Sigmoid colon (tissue), 3 donors: ENCODE data around the gene LYPD6.

Experiments used
- POLR2A ChIP-seq, 2 donors: fragments of 450-650 bp; IDR thresholded peaks; one replicate each; pipeline ENCODE4 v1.6.1; 2016; ENCODE audit warnings: antibody characterized with exemption in 2 of 2, mild to moderate bottlenecking in 2 of 2, moderate library complexity in 2 of 2
- TF ChIP-seq, protein P1 (sequence below), 4 experiments: fragments of 450-650 bp in 3 of 4; fragments of 200-600 bp in 1 of 4; IDR thresholded peaks; one replicate each; pipeline ENCODE4 v1.5.1; 2016 to 2019; ENCODE audit warnings: antibody characterized with exemption in 4 of 4, mild to moderate bottlenecking in 3 of 4, moderate library complexity in 2 of 4

- TF ChIP-seq, protein P1, sequence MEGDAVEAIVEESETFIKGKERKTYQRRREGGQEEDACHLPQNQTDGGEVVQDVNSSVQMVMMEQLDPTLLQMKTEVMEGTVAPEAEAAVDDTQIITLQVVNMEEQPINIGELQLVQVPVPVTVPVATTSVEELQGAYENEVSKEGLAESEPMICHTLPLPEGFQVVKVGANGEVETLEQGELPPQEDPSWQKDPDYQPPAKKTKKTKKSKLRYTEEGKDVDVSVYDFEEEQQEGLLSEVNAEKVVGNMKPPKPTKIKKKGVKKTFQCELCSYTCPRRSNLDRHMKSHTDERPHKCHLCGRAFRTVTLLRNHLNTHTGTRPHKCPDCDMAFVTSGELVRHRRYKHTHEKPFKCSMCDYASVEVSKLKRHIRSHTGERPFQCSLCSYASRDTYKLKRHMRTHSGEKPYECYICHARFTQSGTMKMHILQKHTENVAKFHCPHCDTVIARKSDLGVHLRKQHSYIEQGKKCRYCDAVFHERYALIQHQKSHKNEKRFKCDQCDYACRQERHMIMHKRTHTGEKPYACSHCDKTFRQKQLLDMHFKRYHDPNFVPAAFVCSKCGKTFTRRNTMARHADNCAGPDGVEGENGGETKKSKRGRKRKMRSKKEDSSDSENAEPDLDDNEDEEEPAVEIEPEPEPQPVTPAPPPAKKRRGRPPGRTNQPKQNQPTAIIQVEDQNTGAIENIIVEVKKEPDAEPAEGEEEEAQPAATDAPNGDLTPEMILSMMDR (IDR thresholded peaks at IDR 0.05) = no peak
- TF ChIP-seq POLR2A (IDR thresholded peaks at IDR 0.05) = no peak
Measured at GRCh38 chr2:149332364-149332763, 2.0 kb downstream of the LYPD6 start.
